H1 (cell line): ENCODE results near the gene CIZ1.

Experiments used
- CTCF ChIP-seq, 3 experiments: IDR thresholded peaks; 1 replicate in 2 of 3; 2 replicates in 1 of 3; pipeline versions ENCODE4 v1.5.1 to v1.6.1; 2011; ENCODE audit warnings: low read length in 3 of 3, mild to moderate bottlenecking in 3 of 3, inconsistent platforms in 2 of 3, low read depth in 1 of 3, moderate library complexity in 1 of 3; ENCODE audit not compliant: insufficient read depth in 1 of 3; ENCODE audit errors: control extremely low read depth in 1 of 3
- EP300 ChIP-seq, 2 experiments: IDR thresholded peaks; 1 replicate in 1 of 2; 2 replicates in 1 of 2; pipeline ENCODE4 v1.6.1; 2011 to 2012; ENCODE audit warnings: low read depth in 2 of 2, low read length in 2 of 2, mild to moderate bottlenecking in 2 of 2, borderline replicate concordance in 1 of 2, inconsistent platforms in 1 of 2, moderate library complexity in 1 of 2
- EZH2 ChIP-seq: fragments of 200-600 bp; sonication (generic); IDR thresholded peaks from 2 replicates; pipeline ENCODE4 v1.7.1; 2012; ENCODE audit warnings: low read depth, mild to moderate bottlenecking, moderate library complexity, low read length, inconsistent platforms; ENCODE audit not compliant: severe bottlenecking
- GABPA ChIP-seq: IDR thresholded peaks from 2 replicates; pipeline ENCODE4 v1.6.1; 2011; ENCODE audit warnings: mild to moderate bottlenecking, low read length, moderate library complexity, borderline replicate concordance; ENCODE audit not compliant: insufficient read depth
- MAFK ChIP-seq: IDR thresholded peaks from 2 replicates; pipeline ENCODE4 v1.6.1; 2012; ENCODE audit warnings: low read depth, mild to moderate bottlenecking, improper control_type of control experiment, low read length
- RNF2 ChIP-seq: fragments of 200-900, 300-1000 bp; sonication (generic); IDR thresholded peaks from 2 replicates; pipeline ENCODE4 v1.7.1; 2016; ENCODE audit warnings: borderline replicate concordance, low read depth, mild to moderate bottlenecking, antibody characterized with exemption, low read length; ENCODE audit not compliant: poor library complexity, severe bottlenecking; ENCODE audit errors: missing control alignments
- SAP30 ChIP-seq: fragments of 300-600 bp; sonication (generic); IDR thresholded peaks from 2 replicates; pipeline ENCODE4 v1.7.1; 2012; ENCODE audit warnings: low read length, moderate library complexity, mild to moderate bottlenecking, inconsistent platforms; ENCODE audit not compliant: insufficient read depth, insufficient replicate concordance
- YY1 ChIP-seq: IDR thresholded peaks from 2 replicates; pipeline ENCODE4 v1.6.1; 2011; ENCODE audit warnings: low read depth, mild to moderate bottlenecking, low read length
- TF ChIP-seq, protein P1 (sequence below): IDR thresholded peaks from 2 replicates; pipeline ENCODE4 v1.6.1; 2011; ENCODE audit warnings: low read length, improper control_type of control experiment

DNA sequence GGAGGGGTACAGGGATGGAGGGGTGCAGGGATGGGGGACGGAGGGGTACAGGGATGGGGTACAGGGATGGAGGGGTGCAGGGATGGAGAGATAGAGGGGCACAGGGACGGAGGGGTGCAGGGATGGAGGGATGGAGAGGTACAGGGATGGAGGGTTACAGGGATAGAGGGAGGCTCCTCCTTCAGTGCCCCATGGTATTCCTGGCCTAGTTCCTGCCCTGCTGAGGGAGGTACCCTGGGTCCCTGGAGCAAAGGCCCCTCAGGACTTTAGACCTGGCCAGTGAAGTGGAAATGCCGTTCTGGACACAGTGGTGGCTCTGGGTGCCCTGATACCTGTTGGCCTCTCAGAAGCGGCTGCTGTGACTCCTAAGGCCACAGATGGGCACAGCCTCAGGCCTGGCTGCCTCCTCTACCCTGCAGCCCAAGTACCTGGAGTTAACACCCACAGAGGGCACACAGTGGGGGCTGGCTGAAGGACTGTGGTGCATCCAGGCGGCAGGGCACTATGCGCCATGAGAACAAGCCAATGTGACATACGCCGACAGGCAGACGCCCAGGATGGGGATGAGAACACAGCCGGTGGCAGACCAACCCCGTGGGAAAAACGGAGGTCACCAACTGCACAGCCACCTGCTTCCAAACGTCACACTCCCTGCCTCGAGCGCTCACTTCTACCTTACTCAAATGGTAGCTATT, 72.3 kb downstream of the CIZ1 start:
- TF ChIP-seq EZH2 (no peak), YY1 (no peak), CTCF (IDR thresholded peaks at IDR 0.05; ENCODE audit: control extremely low read depth in 1 of 3, insufficient read depth in 1 of 3, low read depth in 1 of 3, low read length in 3 of 3) (no peak), MAFK (no peak), SAP30 (no peak), EP300 (IDR thresholded peaks at IDR 0.05; ENCODE audit: borderline replicate concordance in 1 of 2, low read depth in 2 of 2, low read length in 2 of 2) (no peak), RNF2 (no peak), GABPA (no peak)
- TF ChIP-seq, protein P1, sequence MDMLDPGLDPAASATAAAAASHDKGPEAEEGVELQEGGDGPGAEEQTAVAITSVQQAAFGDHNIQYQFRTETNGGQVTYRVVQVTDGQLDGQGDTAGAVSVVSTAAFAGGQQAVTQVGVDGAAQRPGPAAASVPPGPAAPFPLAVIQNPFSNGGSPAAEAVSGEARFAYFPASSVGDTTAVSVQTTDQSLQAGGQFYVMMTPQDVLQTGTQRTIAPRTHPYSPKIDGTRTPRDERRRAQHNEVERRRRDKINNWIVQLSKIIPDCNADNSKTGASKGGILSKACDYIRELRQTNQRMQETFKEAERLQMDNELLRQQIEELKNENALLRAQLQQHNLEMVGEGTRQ, result no peak
